HepG2 (cell line): ENCODE data around the gene MYBPC2. TPM values are rescaled to one million over a fixed set of nuclear protein-coding genes. Genes with fewer than 3 reads are reported as not detected.
A peak's percentile ranks its signal among the peaks of the same experiment; 100 is the strongest.

Source experiments
- AGO2 ChIP-seq: fragments of 200-400 bp; formaldehyde crosslinking; optimal IDR thresholded peaks from 2 replicates; pipeline ENCODE3; 2017; ENCODE audit warnings: mild to moderate bottlenecking, low read depth, low read length, moderate library complexity
- FOXK2 ChIP-seq: fragments of 450-650 bp; IDR thresholded peaks from 2 replicates; pipeline ENCODE4 v1.6.1; 2016
- FOXP1 ChIP-seq, 2 experiments: fragments of 450-650 bp in 1 of 2; IDR thresholded peaks; 2 replicates each; pipeline ENCODE4 v1.6.1; 2017 to 2018; ENCODE audit warnings: antibody characterized with exemption in 1 of 2
- HNF4A ChIP-seq: sonication (generic); formaldehyde crosslinking; IDR thresholded peaks from 2 replicates; pipeline ENCODE4 v1.4.0; 2020; ENCODE audit warnings: missing genetic modification reagents
- KDM5B ChIP-seq: sonication (generic); formaldehyde crosslinking; IDR thresholded peaks from 2 replicates; pipeline ENCODE4 v1.4.0; 2020; ENCODE audit warnings: missing genetic modification reagents, mild to moderate bottlenecking, borderline replicate concordance
- KLF15 ChIP-seq: sonication (generic); formaldehyde crosslinking; IDR thresholded peaks from 2 replicates; pipeline ENCODE4 v1.8.1; 2023; ENCODE audit warnings: borderline replicate concordance, mild to moderate bottlenecking, inconsistent platforms, missing genetic modification reagents, mixed read lengths
- MXI1 ChIP-seq: IDR thresholded peaks from 3 replicates; pipeline ENCODE4 v1.6.1; 2012; ENCODE audit warnings: low read depth, low read length, inconsistent platforms, borderline replicate concordance
- NFIC ChIP-seq: IDR thresholded peaks from 2 replicates; pipeline ENCODE4 v1.6.1; 2012; ENCODE audit warnings: mild to moderate bottlenecking, low read length, inconsistent platforms
- PHF21A ChIP-seq: sonication (generic); formaldehyde crosslinking; IDR thresholded peaks from 2 replicates; pipeline ENCODE4 v1.5.0; 2020; ENCODE audit warnings: mild to moderate bottlenecking, missing genetic modification reagents
- ZNF343 ChIP-seq: sonication (generic); formaldehyde crosslinking; IDR thresholded peaks from 2 replicates; pipeline ENCODE4 v1.4.0; 2020; ENCODE audit warnings: mild to moderate bottlenecking, missing genetic modification reagents
- ZNF484 ChIP-seq: sonication (generic); formaldehyde crosslinking; IDR thresholded peaks from 2 replicates; pipeline ENCODE4 v1.5.1; 2020; ENCODE audit warnings: mild to moderate bottlenecking, low read depth, missing genetic modification reagents, borderline replicate concordance
- ZNF629 ChIP-seq: sonication (generic); formaldehyde crosslinking; conservative IDR thresholded peaks from 2 replicates; pipeline ENCODE4 v1.5.0; 2020; ENCODE audit warnings: missing genetic modification reagents
- ZNF678 ChIP-seq: sonication (generic); formaldehyde crosslinking; IDR thresholded peaks from 2 replicates; pipeline ENCODE4 v1.4.0; 2020; ENCODE audit warnings: mild to moderate bottlenecking, missing genetic modification reagents
- polyA plus RNA-seq, 8 experiments: library from polyadenylated mRNA; depleted of rRNA in 3 of 8; stranded (reverse) in 7 of 8; unstranded in 1 of 8; fragments of >200 nt; fragmentation: Illumina TruSeq in 4 of 8; extraction: Trizol in 4 of 8; gene quantifications; 2 replicates each; pipeline versions ENCODE4 v1.2.1 to v1.2.3, GENCODE V29; 2011 to 2016; ENCODE audit warnings: low read depth in 4 of 8, missing spikeins in 1 of 8, mixed read lengths in 1 of 8; ENCODE audit not compliant: insufficient read depth in 1 of 8
- total RNA-seq, 5 experiments: library from RNA; depleted of rRNA; stranded (reverse); fragments of >200 nt; fragmentation: Illumina TruSeq; extraction: Trizol; gene quantifications; 2 replicates each; pipeline ENCODE4 v1.2.3, GENCODE V29; 2016; ENCODE audit warnings: low read depth in 1 of 5
- TF ChIP-seq, protein P1 (sequence below): sonication (generic); formaldehyde crosslinking; IDR thresholded peaks from 2 replicates; pipeline ENCODE4 v1.4.0; 2020; ENCODE audit warnings: missing genetic modification reagents
- TF ChIP-seq, protein P2 (sequence below): sonication (generic); formaldehyde crosslinking; IDR thresholded peaks from 2 replicates; pipeline ENCODE4 v1.5.1; 2020; ENCODE audit warnings: mild to moderate bottlenecking, missing genetic modification reagents
- TF ChIP-seq, protein P3 (sequence below): sonication (generic); formaldehyde crosslinking; IDR thresholded peaks from 2 replicates; pipeline ENCODE4 v1.5.1; 2020; ENCODE audit warnings: mild to moderate bottlenecking, missing genetic modification reagents, moderate library complexity
- TF ChIP-seq, protein P4 (sequence below): sonication (generic); formaldehyde crosslinking; IDR thresholded peaks from 2 replicates; pipeline ENCODE4 v1.4.0; 2020; ENCODE audit warnings: missing genetic modification reagents

The MYBPC2 gene
- total and polyA plus RNA-seq, 2 of the 13 experiments (the other 11 are each of a cell fraction or from before 2014, with no cell fraction given) = not detected

DNA sequence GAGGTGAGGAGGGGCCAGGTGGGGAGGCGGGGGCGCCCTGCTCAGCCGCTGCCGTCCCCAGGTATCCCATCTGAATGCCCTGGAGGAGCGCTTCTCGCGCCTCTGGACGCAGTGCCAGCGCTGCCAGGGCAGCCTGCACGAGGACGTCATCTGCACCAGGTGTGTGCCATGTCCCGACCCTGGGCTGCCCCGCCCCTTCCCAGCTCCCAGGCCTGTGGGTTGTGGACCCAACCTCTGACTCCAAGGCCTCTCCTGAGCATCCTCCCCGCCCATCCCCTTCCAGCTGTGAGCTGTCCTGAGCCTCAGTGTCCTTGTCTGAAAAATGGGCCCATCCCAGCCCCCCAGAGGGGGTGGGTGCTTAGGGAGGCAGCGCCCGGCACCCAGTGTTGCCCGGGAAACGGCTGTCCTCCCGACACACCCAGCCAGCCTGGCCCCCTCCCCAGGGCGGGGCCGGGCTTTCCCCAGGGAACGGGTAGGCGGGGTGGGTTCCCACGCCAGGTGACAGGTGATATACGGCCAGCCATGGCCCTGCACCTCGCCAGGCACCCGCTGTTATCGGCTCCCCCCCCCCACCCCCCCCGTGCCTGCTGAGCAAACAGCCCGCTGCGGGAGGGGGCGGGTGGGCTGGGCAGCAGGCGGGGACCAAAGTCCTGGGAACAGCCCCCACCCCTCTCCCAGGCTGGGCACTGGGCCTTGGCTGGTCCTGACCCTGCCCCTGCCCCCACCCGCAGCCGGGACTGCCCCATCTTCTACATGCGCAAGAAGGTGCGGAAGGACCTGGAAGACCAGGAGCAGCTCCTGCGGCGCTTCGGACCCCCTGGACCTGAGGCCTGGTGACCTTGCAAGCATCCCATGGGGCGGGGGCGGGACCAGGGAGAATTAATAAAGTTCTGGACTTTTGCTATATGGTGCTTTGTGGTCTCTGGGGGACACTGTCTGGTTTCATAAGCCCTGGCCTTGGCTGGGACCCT, 15.3 kb upstream of the MYBPC2 start (continued):
- no peak for TF ChIP-seq ZNF678 (CRISPR knock-in tag)
- 0 out of 2 replicates have a peak, but pooled peaks have one; percentile 28 for TF ChIP-seq HNF4A (CRISPR knock-in tag)
- no peak for TF ChIP-seq MXI1
- TF ChIP-seq, protein P1, sequence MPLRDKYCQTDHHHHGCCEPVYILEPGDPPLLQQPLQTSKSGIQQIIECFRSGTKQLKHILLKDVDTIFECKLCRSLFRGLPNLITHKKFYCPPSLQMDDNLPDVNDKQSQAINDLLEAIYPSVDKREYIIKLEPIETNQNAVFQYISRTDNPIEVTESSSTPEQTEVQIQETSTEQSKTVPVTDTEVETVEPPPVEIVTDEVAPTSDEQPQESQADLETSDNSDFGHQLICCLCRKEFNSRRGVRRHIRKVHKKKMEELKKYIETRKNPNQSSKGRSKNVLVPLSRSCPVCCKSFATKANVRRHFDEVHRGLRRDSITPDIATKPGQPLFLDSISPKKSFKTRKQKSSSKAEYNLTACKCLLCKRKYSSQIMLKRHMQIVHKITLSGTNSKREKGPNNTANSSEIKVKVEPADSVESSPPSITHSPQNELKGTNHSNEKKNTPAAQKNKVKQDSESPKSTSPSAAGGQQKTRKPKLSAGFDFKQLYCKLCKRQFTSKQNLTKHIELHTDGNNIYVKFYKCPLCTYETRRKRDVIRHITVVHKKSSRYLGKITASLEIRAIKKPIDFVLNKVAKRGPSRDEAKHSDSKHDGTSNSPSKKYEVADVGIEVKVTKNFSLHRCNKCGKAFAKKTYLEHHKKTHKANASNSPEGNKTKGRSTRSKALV (CRISPR knock-in tag) = no peak
- TF ChIP-seq FOXK2 = no peak
- no peak for TF ChIP-seq FOXP1 (IDR thresholded peaks at IDR 0.05)
- TF ChIP-seq FOXP1 (CRISPR knock-in tag; IDR thresholded peaks at IDR 0.05) = no peak
- TF ChIP-seq ZNF629 = peak; percentile 89
- TF ChIP-seq NFIC = no peak
- TF ChIP-seq ZNF484 = no peak
- peak; percentile 22 for TF ChIP-seq AGO2
- TF ChIP-seq, protein P2, sequence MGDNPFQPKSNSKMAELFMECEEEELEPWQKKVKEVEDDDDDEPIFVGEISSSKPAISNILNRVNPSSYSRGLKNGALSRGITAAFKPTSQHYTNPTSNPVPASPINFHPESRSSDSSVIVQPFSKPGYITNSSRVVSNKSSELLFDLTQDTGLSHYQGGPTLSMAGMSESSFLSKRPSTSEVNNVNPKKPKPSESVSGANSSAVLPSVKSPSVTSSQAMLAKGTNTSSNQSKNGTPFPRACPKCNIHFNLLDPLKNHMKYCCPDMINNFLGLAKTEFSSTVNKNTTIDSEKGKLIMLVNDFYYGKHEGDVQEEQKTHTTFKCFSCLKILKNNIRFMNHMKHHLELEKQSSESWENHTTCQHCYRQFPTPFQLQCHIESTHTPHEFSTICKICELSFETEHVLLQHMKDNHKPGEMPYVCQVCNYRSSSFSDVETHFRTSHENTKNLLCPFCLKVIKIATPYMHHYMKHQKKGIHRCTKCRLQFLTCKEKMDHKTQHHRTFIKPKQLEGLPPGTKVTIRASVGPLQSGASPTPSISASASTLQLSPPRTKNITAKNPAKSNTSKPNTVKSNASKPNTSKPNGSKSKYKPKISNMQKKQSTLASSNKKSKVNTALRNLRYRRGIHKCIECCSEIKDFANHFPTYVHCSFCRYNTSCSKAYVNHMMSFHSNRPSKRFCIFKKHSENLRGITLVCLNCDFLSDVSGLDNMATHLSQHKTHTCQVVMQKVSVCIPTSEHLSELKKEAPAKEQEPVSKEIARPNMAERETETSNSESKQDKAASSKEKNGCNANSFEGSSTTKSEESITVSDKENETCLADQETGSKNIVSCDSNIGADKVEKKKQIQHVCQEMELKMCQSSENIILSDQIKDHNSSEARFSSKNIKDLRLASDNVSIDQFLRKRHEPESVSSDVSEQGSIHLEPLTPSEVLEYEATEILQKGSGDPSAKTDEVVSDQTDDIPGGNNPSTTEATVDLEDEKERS = no peak
- TF ChIP-seq KLF15 (CRISPR knock-in tag) = no peak
- TF ChIP-seq, protein P3, sequence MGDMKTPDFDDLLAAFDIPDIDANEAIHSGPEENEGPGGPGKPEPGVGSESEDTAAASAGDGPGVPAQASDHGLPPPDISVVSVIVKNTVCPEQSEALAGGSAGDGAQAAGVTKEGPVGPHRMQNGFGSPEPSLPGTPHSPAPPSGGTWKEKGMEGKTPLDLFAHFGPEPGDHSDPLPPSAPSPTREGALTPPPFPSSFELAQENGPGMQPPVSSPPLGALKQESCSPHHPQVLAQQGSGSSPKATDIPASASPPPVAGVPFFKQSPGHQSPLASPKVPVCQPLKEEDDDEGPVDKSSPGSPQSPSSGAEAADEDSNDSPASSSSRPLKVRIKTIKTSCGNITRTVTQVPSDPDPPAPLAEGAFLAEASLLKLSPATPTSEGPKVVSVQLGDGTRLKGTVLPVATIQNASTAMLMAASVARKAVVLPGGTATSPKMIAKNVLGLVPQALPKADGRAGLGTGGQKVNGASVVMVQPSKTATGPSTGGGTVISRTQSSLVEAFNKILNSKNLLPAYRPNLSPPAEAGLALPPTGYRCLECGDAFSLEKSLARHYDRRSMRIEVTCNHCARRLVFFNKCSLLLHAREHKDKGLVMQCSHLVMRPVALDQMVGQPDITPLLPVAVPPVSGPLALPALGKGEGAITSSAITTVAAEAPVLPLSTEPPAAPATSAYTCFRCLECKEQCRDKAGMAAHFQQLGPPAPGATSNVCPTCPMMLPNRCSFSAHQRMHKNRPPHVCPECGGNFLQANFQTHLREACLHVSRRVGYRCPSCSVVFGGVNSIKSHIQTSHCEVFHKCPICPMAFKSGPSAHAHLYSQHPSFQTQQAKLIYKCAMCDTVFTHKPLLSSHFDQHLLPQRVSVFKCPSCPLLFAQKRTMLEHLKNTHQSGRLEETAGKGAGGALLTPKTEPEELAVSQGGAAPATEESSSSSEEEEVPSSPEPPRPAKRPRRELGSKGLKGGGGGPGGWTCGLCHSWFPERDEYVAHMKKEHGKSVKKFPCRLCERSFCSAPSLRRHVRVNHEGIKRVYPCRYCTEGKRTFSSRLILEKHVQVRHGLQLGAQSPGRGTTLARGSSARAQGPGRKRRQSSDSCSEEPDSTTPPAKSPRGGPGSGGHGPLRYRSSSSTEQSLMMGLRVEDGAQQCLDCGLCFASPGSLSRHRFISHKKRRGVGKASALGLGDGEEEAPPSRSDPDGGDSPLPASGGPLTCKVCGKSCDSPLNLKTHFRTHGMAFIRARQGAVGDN (CRISPR knock-in tag) = 0 out of 2 replicates have a peak, but pooled peaks have one; percentile 14
- TF ChIP-seq ZNF343 = no peak
- TF ChIP-seq PHF21A = no peak
- no peak for TF ChIP-seq KDM5B (CRISPR knock-in tag)
- TF ChIP-seq, protein P4, sequence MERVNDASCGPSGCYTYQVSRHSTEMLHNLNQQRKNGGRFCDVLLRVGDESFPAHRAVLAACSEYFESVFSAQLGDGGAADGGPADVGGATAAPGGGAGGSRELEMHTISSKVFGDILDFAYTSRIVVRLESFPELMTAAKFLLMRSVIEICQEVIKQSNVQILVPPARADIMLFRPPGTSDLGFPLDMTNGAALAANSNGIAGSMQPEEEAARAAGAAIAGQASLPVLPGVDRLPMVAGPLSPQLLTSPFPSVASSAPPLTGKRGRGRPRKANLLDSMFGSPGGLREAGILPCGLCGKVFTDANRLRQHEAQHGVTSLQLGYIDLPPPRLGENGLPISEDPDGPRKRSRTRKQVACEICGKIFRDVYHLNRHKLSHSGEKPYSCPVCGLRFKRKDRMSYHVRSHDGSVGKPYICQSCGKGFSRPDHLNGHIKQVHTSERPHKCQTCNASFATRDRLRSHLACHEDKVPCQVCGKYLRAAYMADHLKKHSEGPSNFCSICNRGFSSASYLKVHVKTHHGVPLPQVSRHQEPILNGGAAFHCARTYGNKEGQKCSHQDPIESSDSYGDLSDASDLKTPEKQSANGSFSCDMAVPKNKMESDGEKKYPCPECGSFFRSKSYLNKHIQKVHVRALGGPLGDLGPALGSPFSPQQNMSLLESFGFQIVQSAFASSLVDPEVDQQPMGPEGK (CRISPR knock-in tag) = peak; percentile 80
